ENCODE results near the gene AGRN.
"Not testable (repeated sequence)": the region's sequence is repeated elsewhere in the genome, so short reads cannot be mapped to it uniquely, and the experiment has no call there.

AGRN gene

GRCh38 chr1:1092149-1092855 is 72.4 kb downstream of the AGRN start:
- no peak for DNase-seq (ENCODE audit: low read depth)

- no peak for DNase-seq (ENCODE audit: low read depth)
Observed at GRCh38 chr1:1092894-1093609, 73.1 kb downstream of the AGRN start.

- no peak for DNase-seq (ENCODE audit: low read depth)
Observed at GRCh38 chr1:1093610-1093943, 73.7 kb downstream of the AGRN start.

- no peak for DNase-seq (ENCODE audit: low read depth)
Observed at GRCh38 chr1:1094981-1095380, 75.1 kb downstream of the AGRN start.

- not testable (repeated sequence) for DNase-seq (ENCODE audit: low read depth)
Observed at GRCh38 chr1:1096136-1096535, 76.2 kb downstream of the AGRN start.

GRCh38 chr1:1098681-1099421 is 78.9 kb downstream of the AGRN start:
- no peak for DNase-seq (ENCODE audit: low read depth)

GRCh38 chr1:1099506-1100183 is 79.7 kb downstream of the AGRN start:
- no peak for DNase-seq (ENCODE audit: low read depth)

- no peak for DNase-seq (ENCODE audit: low read depth)
Observed at GRCh38 chr1:1100296-1100695, 80.4 kb downstream of the AGRN start.

GRCh38 chr1:1101503-1101902 is 81.6 kb downstream of the AGRN start:
- DNase-seq (ENCODE audit: low read depth): no peak

GRCh38 chr1:1104152-1104551 is 84.2 kb downstream of the AGRN start:
- not testable (repeated sequence) for DNase-seq (ENCODE audit: low read depth)
